HEK293 (cell line): ENCODE measurements around the gene HHEX.

Source experiments
- CTCF ChIA-PET: fragments of 350-600 bp; formaldehyde crosslinking; extraction: SDS; loops from one replicate; lab custom pipeline; 2021; ENCODE audit warnings: antibody characterized with exemption; lab: Yijun Ruan, JAX
- POLR2A ChIA-PET: fragments of 300-600 bp; formaldehyde crosslinking; extraction: SDS; loops from one replicate; lab custom pipeline; 2020; ENCODE audit warnings: antibody characterized with exemption, inconsistent platforms; lab: Yijun Ruan, JAX
- H3K27ac ChIP-seq: fragments of 200-500 bp; sonication (Bioruptor generic); 2 replicates; pipeline ENCODE4 v1.5.1; 2014; ENCODE audit warnings: low read depth, low read length, control low read depth, inconsistent platforms; ENCODE audit errors: extremely low read depth
- H3K36me3 ChIP-seq, 2 experiments: fragments of 200-500 bp in 1 of 2; sonication (Bioruptor generic) in 1 of 2; 1 replicate in 1 of 2; 2 replicates in 1 of 2; pipeline ENCODE4 v1.5.1; 2014 to 2017; ENCODE audit warnings: inconsistent platforms in 2 of 2, low read length in 2 of 2; ENCODE audit not compliant: control insufficient read depth in 2 of 2, insufficient read depth in 1 of 2
- H3K4me1 ChIP-seq: fragments of 200-500 bp; sonication (Bioruptor generic); 2 replicates; pipeline ENCODE4 v1.5.1; 2014; ENCODE audit warnings: mild to moderate bottlenecking, low read length, inconsistent platforms; ENCODE audit not compliant: control insufficient read depth, insufficient read depth
- H3K4me3 ChIP-seq: 2 replicates; pipeline ENCODE4 v1.5.1; 2011; ENCODE audit warnings: low read depth, mild to moderate bottlenecking, control low read depth, low read length, moderate library complexity
- H3K9me3 ChIP-seq: fragments of 200-500 bp; sonication (Bioruptor generic); 2 replicates; pipeline ENCODE4 v1.5.1; 2014; ENCODE audit warnings: low read depth, low read length, inconsistent platforms; ENCODE audit not compliant: control insufficient read depth, insufficient read depth
- GFI1B ChIP-seq: fragments of 450-650 bp; formaldehyde crosslinking; IDR thresholded peaks from 2 replicates; pipeline ENCODE4 v1.5.1; 2016; ENCODE audit warnings: missing biosample characterization, missing genetic modification characterization
- KLF9 ChIP-seq: fragments of 450-650 bp; formaldehyde crosslinking; IDR thresholded peaks from 2 replicates; pipeline ENCODE4 v1.5.1; 2016; ENCODE audit warnings: missing biosample characterization, missing genetic modification characterization, low read depth
- PATZ1 ChIP-seq: fragments of 450-650 bp; formaldehyde crosslinking; IDR thresholded peaks from 2 replicates; pipeline ENCODE4 v1.5.1; 2016; ENCODE audit warnings: missing biosample characterization, missing genetic modification characterization
- SALL2 ChIP-seq: fragments of 450-650 bp; formaldehyde crosslinking; IDR thresholded peaks from 2 replicates; pipeline ENCODE4 v1.5.0; 2017; ENCODE audit warnings: missing biosample characterization, mild to moderate bottlenecking, missing genetic modification characterization, borderline replicate concordance
- ZBTB48 ChIP-seq: fragments of 450-650 bp; formaldehyde crosslinking; IDR thresholded peaks from 2 replicates; pipeline ENCODE4 v1.5.1; 2016; ENCODE audit warnings: missing biosample characterization, missing genetic modification characterization
- ZFP41 ChIP-seq: fragments of 450-650 bp; formaldehyde crosslinking; IDR thresholded peaks from 2 replicates; pipeline ENCODE4 v1.5.1; 2016; ENCODE audit warnings: missing biosample characterization, missing genetic modification characterization, borderline replicate concordance
- ZNF16 ChIP-seq: fragments of 450-650 bp; formaldehyde crosslinking; IDR thresholded peaks from 2 replicates; pipeline ENCODE4 v1.5.1; 2016; ENCODE audit warnings: low read depth, missing biosample characterization, missing genetic modification characterization
- ZNF221 ChIP-seq: fragments of 450-650 bp; formaldehyde crosslinking; IDR thresholded peaks from 2 replicates; pipeline ENCODE4 v1.5.1; 2017; ENCODE audit warnings: missing biosample characterization, missing genetic modification characterization, borderline replicate concordance
- ZNF239 ChIP-seq: fragments of 450-650 bp; formaldehyde crosslinking; IDR thresholded peaks from 2 replicates; pipeline ENCODE4 v1.5.1; 2016; ENCODE audit warnings: missing biosample characterization, missing genetic modification characterization
- ZNF248 ChIP-seq: fragments of 450-650 bp; formaldehyde crosslinking; IDR thresholded peaks from 2 replicates; pipeline ENCODE4 v1.5.1; 2017; ENCODE audit warnings: missing biosample characterization, missing genetic modification characterization
- ZNF324 ChIP-seq: fragments of 450-650 bp; formaldehyde crosslinking; IDR thresholded peaks from 2 replicates; pipeline ENCODE4 v1.5.1; 2016; ENCODE audit warnings: missing biosample characterization, missing genetic modification characterization
- ZNF362 ChIP-seq: fragments of 450-650 bp; formaldehyde crosslinking; IDR thresholded peaks from 2 replicates; pipeline ENCODE4 v1.5.1; 2016; ENCODE audit warnings: missing biosample characterization, missing genetic modification characterization
- ZNF473 ChIP-seq: fragments of 450-650 bp; formaldehyde crosslinking; IDR thresholded peaks from 2 replicates; pipeline ENCODE4 v1.5.1; 2017; ENCODE audit warnings: missing biosample characterization, missing genetic modification characterization
- ZNF488 ChIP-seq: fragments of 450-650 bp; formaldehyde crosslinking; IDR thresholded peaks from 2 replicates; pipeline ENCODE4 v1.5.1; 2016; ENCODE audit warnings: missing biosample characterization, missing genetic modification characterization
- ZNF518A ChIP-seq: fragments of 450-650 bp; formaldehyde crosslinking; conservative IDR thresholded peaks from 2 replicates; pipeline ENCODE4 v1.5.1; 2016; ENCODE audit warnings: low read depth, missing biosample characterization, missing genetic modification characterization
- ZNF600 ChIP-seq: fragments of 450-650 bp; formaldehyde crosslinking; IDR thresholded peaks from 2 replicates; pipeline ENCODE4 v1.5.1; 2016; ENCODE audit warnings: missing biosample characterization, missing genetic modification characterization
- ZNF629 ChIP-seq: fragments of 450-650 bp; formaldehyde crosslinking; IDR thresholded peaks from 2 replicates; pipeline ENCODE4 v1.5.1; 2017; ENCODE audit warnings: missing biosample characterization, missing genetic modification characterization
- ZNF704 ChIP-seq: fragments of 450-650 bp; formaldehyde crosslinking; IDR thresholded peaks from 2 replicates; pipeline ENCODE4 v1.5.1; 2016; ENCODE audit warnings: missing biosample characterization, missing genetic modification characterization
- ZNF76 ChIP-seq: fragments of 450-650 bp; formaldehyde crosslinking; IDR thresholded peaks from 2 replicates; pipeline ENCODE4; 2016; ENCODE audit warnings: low read depth, missing biosample characterization, missing genetic modification characterization, borderline replicate concordance
- ZNF837 ChIP-seq: fragments of 450-650 bp; formaldehyde crosslinking; IDR thresholded peaks from 2 replicates; pipeline ENCODE4 v1.5.1; 2016; ENCODE audit warnings: missing biosample characterization, missing genetic modification characterization

The HHEX gene

GRCh38 chr10:92662848-92663247 is 26.9 kb upstream of the HHEX start (continued):
- 0 out of 2 replicates have a peak, but pooled peaks have one; percentile 32 for TF ChIP-seq ZNF518A (tag by site-specific recombination)
- peak; percentile 77; the same call in 1 of the 2 replicates for TF ChIP-seq ZNF221

- POLR2A ChIA-PET: interaction anchor here (0.6 kb wide), 1 partner anchor 369 kb away, joined by 7 read pairs; no protein-coding TSS in a partner anchor
- CTCF ChIA-PET: interaction anchor here (1.0 kb wide), 1 partner anchor 174 kb away, joined by 3 read pairs; no protein-coding TSS in a partner anchor
These were observed 25.4 kb upstream of the HHEX start for GRCh38 chr10:92664322-92664721.

More at GRCh38 chr10:92664322-92664721, 25.4 kb upstream of the HHEX start:
- no peaks in the 10 kb centered on the region for H3K36me3 ChIP-seq
- H3K4me1 ChIP-seq: no peaks in the 10 kb centered on the region
- H3K4me3 ChIP-seq: no peak overlapping the region
- H3K9me3 ChIP-seq: no peaks in the 10 kb centered on the region
- no peak overlapping the region for H3K27ac ChIP-seq
- TF ChIP-seq ZNF16: no peak
- TF ChIP-seq ZNF76 (tag by site-specific recombination): no peak
- TF ChIP-seq ZFP41 (tag by site-specific recombination): no peak
- TF ChIP-seq ZNF473 (tag by site-specific recombination): no peak
- no peak for TF ChIP-seq ZNF248 (tag by site-specific recombination)
- TF ChIP-seq ZBTB48 (tag by site-specific recombination): no peak
- no peak for TF ChIP-seq ZNF362 (tag by site-specific recombination)
- TF ChIP-seq ZNF600: no peak
- TF ChIP-seq ZNF837 (tag by site-specific recombination): no peak
- no peak for TF ChIP-seq ZNF629 (tag by site-specific recombination)
- TF ChIP-seq PATZ1 (tag by site-specific recombination): no peak
- TF ChIP-seq ZNF324: no peak
- no peak for TF ChIP-seq ZNF704 (tag by site-specific recombination)
- TF ChIP-seq GFI1B (tag by site-specific recombination): no peak
- no peak for TF ChIP-seq ZNF239 (tag by site-specific recombination)
- TF ChIP-seq KLF9 (tag by site-specific recombination): no peak
- no peak for TF ChIP-seq ZNF488 (tag by site-specific recombination)
- no peak for TF ChIP-seq SALL2 (tag by site-specific recombination)
